GM20431 (cell line): ENCODE measurements around the gene CHST14.
"Not testable (repeated sequence)": the region's sequence is repeated elsewhere in the genome, so short reads cannot be mapped to it uniquely, and the experiment has no call there.

Source experiments
- in situ Hi-C: fragments of 300-500 bp; cut with MseI, MboI; formaldehyde crosslinking; loops from one replicate; pipeline ENCODE4 v1.15.0; 2020; ENCODE audit warnings: low sequenced_read_pairs; ENCODE audit not compliant: unreplicated experiment

CHST14 gene

GRCh38 chr15:40439960-40440742 lies 30.6 kb upstream of the CHST14 start:
- in situ Hi-C loops = no loop called here

GRCh38 chr15:40440743-40441564 lies 29.8 kb upstream of the CHST14 start, which contains the start of gene BAHD1:
TSS of gene BAHD1 (plus strand) at chr15:40440953. CDS start at chr15:40458465, 17,512 bp downstream.
- in situ Hi-C loops = no loop called here

DNA sequence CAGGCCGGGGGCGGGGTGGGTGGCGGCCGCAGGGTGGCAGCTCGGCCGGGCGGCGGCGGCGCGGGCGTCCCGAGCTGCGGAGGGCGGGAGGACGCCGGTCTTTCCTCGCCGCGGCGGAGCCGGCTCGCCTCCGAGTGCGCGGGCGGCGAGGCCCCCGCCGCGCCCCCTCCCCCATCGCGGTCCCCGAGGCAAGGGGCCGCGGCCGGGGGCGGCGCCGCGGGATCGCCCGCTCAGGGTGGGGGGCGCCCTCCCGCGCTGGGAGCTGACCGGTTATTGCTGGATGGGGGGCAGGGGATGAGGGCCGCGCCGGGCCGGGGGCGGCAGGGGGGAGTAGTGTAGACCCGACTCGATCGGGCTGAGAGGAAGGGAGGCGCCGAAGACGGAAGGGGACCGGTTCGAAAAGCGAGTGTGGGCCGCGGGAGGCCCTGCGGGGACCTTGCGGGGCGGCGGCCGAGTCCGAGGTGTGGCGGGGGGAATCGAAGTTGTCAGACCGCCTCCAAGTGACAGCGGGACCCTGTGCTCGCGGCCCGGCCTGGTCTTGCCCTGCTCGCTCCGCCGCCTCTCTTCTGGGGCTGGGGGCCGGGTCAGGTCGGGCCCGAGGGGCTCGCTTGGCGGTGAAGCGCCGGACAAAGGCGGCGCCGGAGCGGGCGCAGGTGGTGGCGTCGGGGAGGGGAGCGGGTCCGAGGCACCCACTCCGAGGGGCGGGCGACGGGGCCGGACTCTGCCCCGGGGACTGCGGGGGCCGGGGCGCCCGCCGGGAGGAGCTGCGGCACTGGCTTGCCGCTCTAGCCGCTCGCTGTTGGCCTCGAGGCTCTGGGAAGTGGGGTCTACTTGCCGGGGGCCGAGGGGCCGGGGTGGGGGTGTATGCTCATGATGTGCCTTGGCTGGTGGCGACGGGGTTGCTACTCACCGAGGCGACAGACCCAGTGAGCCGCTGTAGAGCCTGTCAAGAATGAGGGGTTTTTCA lies 28.9 kb upstream of the CHST14 start:
- in situ Hi-C loops = no loop called here

DNA sequence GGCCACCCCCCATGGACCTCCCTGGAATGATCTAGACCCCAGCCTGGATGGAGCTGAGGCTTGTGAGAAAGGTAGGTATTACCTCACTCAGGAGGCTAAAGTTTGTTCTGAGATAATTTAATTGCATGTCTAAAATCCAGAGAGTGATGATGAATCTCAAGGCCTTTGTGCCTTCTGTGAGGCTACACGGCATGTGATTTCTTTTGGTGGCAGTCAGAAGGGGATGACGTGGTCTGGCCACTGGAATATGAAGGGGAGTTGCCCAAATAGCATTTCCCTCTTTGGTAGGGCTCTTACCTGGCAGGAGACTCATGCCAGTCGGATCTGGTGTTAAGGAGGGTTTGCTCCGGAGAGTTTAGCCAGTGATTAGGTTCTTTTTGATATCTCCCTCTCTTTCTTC lies 27.5 kb upstream of the CHST14 start:
- in situ Hi-C loops = no loop called here

GRCh38 chr15:40443846-40444245 lies 26.9 kb upstream of the CHST14 start:
- in situ Hi-C loops = no loop called here

- in situ Hi-C loops = no loop called here
Measured at GRCh38 chr15:40444736-40445135, 26.0 kb upstream of the CHST14 start.

GRCh38 chr15:40445421-40445922 lies 25.3 kb upstream of the CHST14 start:
- in situ Hi-C loops = no loop called here

DNA sequence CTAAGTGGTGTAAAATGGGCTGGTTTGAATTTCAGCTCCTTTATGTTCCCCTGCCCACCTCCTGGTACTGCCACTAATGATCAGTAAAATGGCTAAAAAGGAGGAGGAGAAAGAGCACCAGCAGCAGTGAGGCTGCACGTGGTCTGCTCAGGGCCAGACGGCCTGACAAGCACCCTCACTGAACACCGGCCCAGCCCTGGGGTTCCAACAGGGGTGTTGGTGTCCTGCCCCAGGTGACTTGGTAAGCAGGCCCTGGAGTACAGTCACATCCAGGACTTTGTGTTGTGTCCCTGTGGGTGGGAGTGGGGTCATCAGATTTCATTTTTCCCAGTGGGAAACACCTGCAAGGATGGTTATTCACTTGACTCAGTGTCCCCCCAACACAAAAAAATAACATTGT lies 24.6 kb upstream of the CHST14 start:
- in situ Hi-C loops = no loop called here

DNA sequence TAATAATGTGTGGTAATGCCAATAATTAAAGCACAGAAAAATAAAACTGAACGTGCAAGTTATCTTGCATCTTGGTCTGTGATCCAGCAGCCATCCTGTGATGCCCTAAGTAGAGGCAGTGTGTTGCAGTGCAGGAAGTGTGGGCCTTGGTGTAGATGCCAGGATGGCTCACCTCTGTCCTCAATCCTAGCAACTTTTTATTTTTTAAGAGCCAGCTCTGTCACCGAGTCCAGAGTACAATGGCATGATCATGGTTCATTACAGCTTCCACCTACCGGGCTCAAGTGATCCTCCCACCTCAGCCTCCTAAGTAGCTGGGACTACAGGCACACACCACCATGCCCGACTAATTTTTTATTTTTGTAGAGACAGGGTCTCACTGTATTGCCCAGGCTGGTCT lies 22.4 kb upstream of the CHST14 start:
- in situ Hi-C loops = no loop called here

DNA sequence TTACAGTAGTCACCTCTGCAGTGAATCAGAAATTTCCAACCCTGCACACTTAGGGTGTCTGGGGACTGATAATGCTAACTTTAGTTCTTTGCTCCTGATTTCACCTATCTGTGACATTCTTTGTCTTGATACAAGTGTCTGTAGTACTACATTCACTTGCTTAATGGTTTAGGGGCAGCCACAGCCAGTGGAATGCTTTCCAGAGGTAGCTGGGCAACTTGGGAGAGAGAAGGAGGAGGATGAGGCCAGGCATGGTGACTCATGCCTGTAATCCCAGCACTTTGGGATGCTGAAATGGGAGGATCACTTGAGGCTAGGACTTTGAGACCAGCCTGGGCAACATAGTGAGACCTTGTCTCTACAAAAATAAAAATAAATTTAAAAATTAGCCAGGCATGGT lies 21.5 kb upstream of the CHST14 start:
- in situ Hi-C loops = no loop called here

- in situ Hi-C loops = no loop called here
Measured at GRCh38 chr15:40450047-40450446, 20.7 kb upstream of the CHST14 start.

GRCh38 chr15:40451527-40452158 lies 19.1 kb upstream of the CHST14 start:
- in situ Hi-C loops = no loop called here

DNA sequence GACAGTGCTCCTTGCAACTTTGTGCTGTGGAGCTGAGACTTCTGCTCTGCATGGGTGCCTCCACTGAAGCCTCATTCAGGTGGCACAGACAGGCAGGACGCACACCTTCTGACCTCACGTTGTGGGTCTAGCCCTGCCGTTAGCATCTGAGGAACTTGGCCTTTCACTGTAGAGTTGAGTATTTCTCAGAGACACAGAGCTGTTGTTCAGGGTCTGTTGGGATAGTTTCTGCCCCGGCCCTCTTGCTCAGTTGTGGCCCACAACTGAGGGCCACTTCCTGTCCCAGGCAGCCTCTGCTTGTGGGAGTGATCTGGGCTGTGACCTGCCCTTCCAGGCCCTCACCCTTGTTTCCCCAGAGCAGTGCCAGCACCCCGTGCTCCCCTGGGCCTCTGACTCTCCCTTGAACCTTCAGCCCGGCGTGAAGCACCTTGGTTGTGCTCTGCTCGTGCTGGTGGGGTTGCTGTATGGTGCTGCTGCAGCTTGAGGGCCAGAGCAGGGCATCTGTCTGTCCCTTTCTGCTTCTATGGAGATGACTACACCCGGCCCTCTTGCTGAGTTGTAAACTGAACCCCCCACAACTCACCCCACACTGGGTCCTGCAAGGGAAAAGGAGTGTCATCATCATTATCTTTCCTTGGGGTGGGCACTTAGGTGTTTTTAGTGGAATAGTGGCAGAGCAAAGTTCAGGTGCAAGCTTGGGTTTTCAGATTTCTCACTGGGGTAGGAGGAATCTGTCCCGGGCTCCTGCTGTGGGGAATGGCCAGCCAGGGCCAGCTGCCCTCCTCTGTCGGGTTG lies 18.3 kb upstream of the CHST14 start:
- in situ Hi-C loops = no loop called here

DNA sequence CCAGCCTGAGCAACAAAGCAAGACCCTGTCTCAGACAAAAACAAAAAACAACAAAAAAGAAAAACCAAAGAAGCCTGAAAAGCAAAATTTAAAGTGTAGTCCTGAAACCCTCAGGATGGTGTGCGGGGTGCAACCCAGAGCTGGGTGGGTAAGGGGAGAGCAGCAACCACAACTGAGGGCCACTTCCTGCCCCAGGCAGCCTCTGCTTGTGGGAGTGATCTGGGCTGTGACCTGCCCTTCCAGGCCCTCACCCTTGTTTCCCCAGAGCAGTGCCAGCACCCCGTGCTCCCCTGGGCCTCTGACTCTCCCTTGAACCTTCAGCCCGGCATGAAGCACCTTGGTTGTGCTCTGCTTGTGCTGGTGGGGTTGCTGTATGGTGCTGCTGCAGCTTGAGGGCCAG lies 16.8 kb upstream of the CHST14 start:
- in situ Hi-C loops = not testable (repeated sequence)

- in situ Hi-C loops = no loop called here
Measured at GRCh38 chr15:40454904-40455391, 15.8 kb upstream of the CHST14 start.

DNA sequence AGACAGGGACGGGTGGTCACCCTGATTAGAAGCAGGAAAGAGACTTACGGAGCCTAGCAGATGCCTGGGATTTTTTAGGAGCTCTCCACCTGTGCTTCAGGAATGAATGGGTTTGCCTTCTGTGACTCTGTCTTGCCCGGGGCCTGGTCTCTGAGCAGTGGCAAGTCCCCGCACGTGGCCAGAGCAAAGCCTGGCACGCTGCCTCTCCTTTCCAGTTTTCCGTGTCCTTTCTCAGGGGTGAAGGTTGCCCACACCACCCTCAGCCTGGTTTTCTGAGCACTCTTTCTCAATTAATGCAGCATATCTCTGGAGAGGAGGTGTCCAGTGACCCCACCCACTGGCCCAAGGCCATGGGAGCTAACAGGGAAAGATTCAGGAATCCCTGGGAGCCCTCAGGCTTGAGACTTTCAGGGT lies 14.5 kb upstream of the CHST14 start:
- in situ Hi-C loops = no loop called here

- in situ Hi-C loops = no loop called here
Measured at GRCh38 chr15:40456738-40457137, 14.0 kb upstream of the CHST14 start.

- in situ Hi-C loops = no loop called here
Measured at GRCh38 chr15:40458495-40459371, 12.1 kb upstream of the CHST14 start.
